Measurements from ENCODE around the gene LHB. TPM values are rescaled to one million over a fixed set of nuclear protein-coding genes. Genes with fewer than 3 reads are reported as not detected.

LHB gene
- total RNA-seq, 2 experiments from 2014 or later: not detected

DNA sequence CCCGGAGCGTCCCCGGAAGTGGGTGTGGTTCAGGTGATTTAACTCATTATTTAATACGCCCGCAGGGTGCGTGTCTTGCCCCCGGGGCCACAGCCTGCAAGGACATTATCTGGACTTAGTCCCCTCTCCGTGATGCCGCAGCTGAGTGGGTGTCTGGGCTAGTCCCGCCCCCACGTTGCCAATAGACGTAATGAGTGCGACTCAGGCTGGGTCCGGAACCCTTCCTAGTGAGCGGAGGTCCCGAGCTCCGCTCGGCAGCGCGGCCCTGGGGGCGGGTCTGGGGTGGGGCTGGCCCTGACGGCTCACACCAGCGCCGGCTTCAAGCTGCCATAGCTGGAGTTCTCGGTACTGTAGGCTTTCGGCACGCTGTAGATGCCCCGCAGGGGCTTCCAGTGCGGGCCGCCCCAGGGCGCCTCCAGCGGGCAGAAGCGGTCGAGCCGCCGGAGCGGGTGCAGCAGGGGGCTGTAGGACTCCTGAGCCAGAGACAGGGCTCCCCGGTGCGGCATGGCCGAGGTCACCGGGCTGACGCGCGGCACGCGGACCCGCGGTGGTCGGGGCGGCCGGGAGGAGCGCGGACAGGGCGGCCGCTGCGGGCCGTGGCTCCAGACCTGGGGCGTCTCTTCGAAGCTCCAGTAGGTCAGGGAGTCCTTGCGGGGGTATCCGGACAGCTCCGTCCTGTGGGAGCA, 918 bp upstream of the LHB start:
- Mint-ChIP-seq H3K27me3 (ENCODE audit: low read depth) (peaks cover 8% of the 10 kb centered on the region), H3K4me1 (ENCODE audit: low read depth) (peaks cover 27% of the 10 kb centered on the region), H3K27ac (no peak overlapping the region), H3K9me3 (no peaks in the 10 kb centered on the region), H3K36me3 (ENCODE audit: low read depth) (peaks cover 3% of the 10 kb centered on the region), H3K4me3 (peak overlapping the region; percentile 74)
- CTCF ChIA-PET: interaction anchor here (0.9 to 4.8 kb wide), 5 partner anchors 12 to 24 kb away, joined by 3 to 22 read pairs (median 4); partner anchors contain the start of genes CGB2, GYS1 and RUVBL2
- peak; percentile 64 for DNase-seq
- intact Hi-C loops (cut with micrococcal nuclease): loop anchor here (2.0 kb wide), 1 partner anchor 25 kb away; the partner anchor contains the start of genes GYS1 and RUVBL2

GRCh38 chr19:49016067-49016839, 638 bp downstream of the LHB start:
- intact Hi-C loops (cut with micrococcal nuclease): no loop called here
- Mint-ChIP-seq H3K27me3 (ENCODE audit: low read depth) (peaks cover 8% of the 10 kb centered on the region), H3K36me3 (ENCODE audit: low read depth) (peaks cover 8% of the 10 kb centered on the region), H3K9me3 (no peaks in the 10 kb centered on the region), H3K4me3 (no peak overlapping the region), H3K4me1 (ENCODE audit: low read depth) (peaks cover 27% of the 10 kb centered on the region), H3K27ac (no peak overlapping the region)
- no peak for DNase-seq
- CTCF ChIA-PET: interaction anchor here (0.6 to 0.7 kb wide), 2 partner anchors 209 to 233 kb away, joined by 3 read pairs; no protein-coding TSS in a partner anchor

GRCh38 chr19:49014870-49015255, 2.0 kb downstream of the LHB start:
- Mint-ChIP-seq H3K9me3 (no peaks in the 10 kb centered on the region), H3K27me3 (ENCODE audit: low read depth) (peaks cover 8% of the 10 kb centered on the region), H3K4me3 (no peak overlapping the region), H3K36me3 (ENCODE audit: low read depth) (peaks cover 13% of the 10 kb centered on the region), H3K27ac (no peak overlapping the region), H3K4me1 (ENCODE audit: low read depth) (peaks cover 19% of the 10 kb centered on the region)
- DNase-seq: no peak
- intact Hi-C loops (cut with micrococcal nuclease): no loop called here
- CTCF ChIA-PET: no interaction called here

DNA sequence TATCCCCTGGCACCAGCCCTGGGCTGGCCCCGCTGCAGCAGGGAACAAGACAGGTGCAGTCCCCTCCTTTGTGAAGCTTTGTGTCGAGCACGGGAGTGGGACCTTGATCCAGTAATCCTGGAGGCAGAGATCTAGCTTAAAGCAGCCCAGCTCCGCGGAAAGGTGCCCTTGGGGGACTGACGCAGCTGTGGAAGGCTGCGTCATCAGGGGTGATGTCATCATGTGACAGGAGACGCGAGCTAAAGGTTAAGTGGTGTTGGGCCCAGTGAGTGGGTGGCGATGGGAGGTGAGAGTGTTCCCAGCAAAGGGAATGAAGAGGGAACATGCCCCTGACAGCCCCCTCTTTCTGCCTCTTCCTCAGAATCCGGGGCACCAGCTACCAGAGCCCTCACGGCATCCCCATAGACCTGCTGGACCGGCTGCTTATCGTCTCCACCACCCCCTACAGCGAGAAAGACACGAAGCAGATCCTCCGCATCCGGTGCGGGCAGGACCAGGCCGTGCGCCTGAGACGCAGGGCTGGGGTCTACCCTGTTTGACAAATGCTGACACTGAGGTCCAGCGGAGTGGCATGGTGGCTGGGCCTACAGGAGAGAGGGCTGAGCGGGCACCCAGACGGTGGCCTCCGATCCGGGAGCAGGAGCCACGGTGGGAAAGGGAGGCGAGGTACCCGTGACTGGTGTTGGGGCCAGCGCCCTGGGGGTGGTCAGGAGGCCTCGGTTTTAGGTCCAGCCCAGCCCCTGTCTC, 2.6 kb downstream of the LHB start:
- Mint-ChIP-seq H3K4me3 (no peak overlapping the region), H3K27me3 (ENCODE audit: low read depth) (peaks cover 7% of the 10 kb centered on the region), H3K9me3 (no peaks in the 10 kb centered on the region), H3K27ac (no peak overlapping the region), H3K4me1 (ENCODE audit: low read depth) (peaks cover 17% of the 10 kb centered on the region), H3K36me3 (ENCODE audit: low read depth) (peaks cover 17% of the 10 kb centered on the region)
- CTCF ChIA-PET: interaction anchor here (0.7 to 2.2 kb wide), 3 partner anchors 11 to 16 kb away, joined by 3 to 12 read pairs (median 6); no protein-coding TSS in a partner anchor
- intact Hi-C loops (cut with micrococcal nuclease): no loop called here
- DNase-seq: no peak

DNA sequence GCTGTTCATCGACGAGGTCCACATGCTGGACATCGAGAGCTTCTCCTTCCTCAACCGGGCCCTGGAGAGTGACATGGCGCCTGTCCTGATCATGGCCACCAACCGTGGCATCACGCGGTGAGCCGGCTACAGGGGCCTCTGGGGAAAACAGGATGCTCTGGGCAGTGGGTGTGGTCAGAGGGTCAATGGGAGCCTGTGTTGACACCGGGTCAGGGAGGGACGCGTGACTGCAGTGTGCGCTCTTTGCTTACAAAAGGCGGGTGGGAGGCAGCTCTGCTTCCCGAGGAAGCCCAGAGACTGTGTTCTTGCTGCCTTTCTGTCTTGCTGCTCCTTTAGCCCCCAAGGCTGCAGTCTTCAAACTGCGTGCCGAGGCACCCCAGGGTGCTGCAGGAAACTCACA, 5.7 kb downstream of the LHB start:
- CTCF ChIA-PET: no interaction called here
- intact Hi-C loops (cut with micrococcal nuclease): no loop called here
- Mint-ChIP-seq H3K36me3 (ENCODE audit: low read depth) (peaks cover 22% of the 10 kb centered on the region), H3K27me3 (ENCODE audit: low read depth) (no peaks in the 10 kb centered on the region), H3K27ac (no peak overlapping the region), H3K4me3 (no peak overlapping the region), H3K9me3 (no peaks in the 10 kb centered on the region), H3K4me1 (ENCODE audit: low read depth) (no peaks in the 10 kb centered on the region)
- no peak for DNase-seq

- intact Hi-C loops (cut with micrococcal nuclease): no loop called here
- CTCF ChIA-PET: no interaction called here
- H3K27me3 Mint-ChIP-seq (ENCODE audit: low read depth): no peaks in the 10 kb centered on the region
- H3K9me3 Mint-ChIP-seq: no peaks in the 10 kb centered on the region
- no peak overlapping the region for H3K4me3 Mint-ChIP-seq
- H3K4me1 Mint-ChIP-seq (ENCODE audit: low read depth): no peaks in the 10 kb centered on the region
- H3K27ac Mint-ChIP-seq: no peak overlapping the region
- DNase-seq: no peak
- H3K36me3 Mint-ChIP-seq (ENCODE audit: low read depth): peaks cover 19% of the 10 kb centered on the region
Observed at GRCh38 chr19:49010453-49010852, 6.4 kb downstream of the LHB start.

DNA sequence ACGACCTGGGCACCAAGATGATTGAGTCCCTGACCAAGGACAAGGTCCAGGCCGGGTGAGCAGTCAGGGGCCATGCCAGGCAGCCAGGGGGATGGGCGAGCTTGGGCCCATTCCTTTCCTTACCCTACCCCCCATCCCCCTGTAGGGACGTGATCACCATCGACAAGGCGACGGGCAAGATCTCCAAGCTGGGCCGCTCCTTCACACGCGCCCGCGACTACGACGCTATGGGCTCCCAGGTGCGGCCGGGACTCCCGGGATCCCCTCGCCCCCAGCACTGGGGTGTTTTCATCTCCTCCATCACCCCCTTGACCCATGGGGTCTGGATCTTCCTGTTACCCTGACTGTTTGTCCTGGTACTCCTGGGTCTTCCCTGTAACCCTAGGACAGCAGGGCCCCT, 7.1 kb downstream of the LHB start:
- no peaks in the 10 kb centered on the region for H3K27me3 Mint-ChIP-seq (ENCODE audit: low read depth)
- CTCF ChIA-PET: no interaction called here
- H3K4me1 Mint-ChIP-seq (ENCODE audit: low read depth): no peaks in the 10 kb centered on the region
- peaks cover 22% of the 10 kb centered on the region for H3K36me3 Mint-ChIP-seq (ENCODE audit: low read depth)
- no peak overlapping the region for H3K4me3 Mint-ChIP-seq
- intact Hi-C loops (cut with micrococcal nuclease): no loop called here
- H3K9me3 Mint-ChIP-seq: no peaks in the 10 kb centered on the region
- no peak for DNase-seq
- no peak overlapping the region for H3K27ac Mint-ChIP-seq

DNA sequence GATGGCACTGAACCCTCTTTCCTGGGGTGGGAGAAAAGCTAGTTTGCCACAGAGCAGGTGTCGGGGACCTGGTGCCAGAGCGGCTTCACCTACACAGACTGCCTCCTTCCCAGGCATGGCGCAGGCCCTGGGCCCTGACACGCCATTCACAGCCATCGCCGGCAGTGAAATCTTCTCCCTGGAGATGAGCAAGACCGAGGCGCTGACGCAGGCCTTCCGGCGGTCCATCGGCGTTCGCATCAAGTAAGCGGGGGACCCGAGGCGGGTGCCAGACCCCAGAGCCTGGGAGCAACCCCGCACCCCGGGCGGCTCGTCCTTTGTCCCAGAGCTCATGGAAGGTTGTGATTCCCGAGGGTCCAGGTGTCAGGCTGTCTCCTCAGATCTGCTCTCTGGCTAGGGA, 10.0 kb downstream of the LHB start:
- Mint-ChIP-seq H3K4me1 (ENCODE audit: low read depth) (no peaks in the 10 kb centered on the region), H3K27me3 (ENCODE audit: low read depth) (no peaks in the 10 kb centered on the region), H3K36me3 (ENCODE audit: low read depth) (peaks cover 36% of the 10 kb centered on the region), H3K9me3 (no peaks in the 10 kb centered on the region), H3K27ac (no peak overlapping the region), H3K4me3 (no peak overlapping the region)
- intact Hi-C loops (cut with micrococcal nuclease): no loop called here
- no peak for DNase-seq
- CTCF ChIA-PET: no interaction called here

DNA sequence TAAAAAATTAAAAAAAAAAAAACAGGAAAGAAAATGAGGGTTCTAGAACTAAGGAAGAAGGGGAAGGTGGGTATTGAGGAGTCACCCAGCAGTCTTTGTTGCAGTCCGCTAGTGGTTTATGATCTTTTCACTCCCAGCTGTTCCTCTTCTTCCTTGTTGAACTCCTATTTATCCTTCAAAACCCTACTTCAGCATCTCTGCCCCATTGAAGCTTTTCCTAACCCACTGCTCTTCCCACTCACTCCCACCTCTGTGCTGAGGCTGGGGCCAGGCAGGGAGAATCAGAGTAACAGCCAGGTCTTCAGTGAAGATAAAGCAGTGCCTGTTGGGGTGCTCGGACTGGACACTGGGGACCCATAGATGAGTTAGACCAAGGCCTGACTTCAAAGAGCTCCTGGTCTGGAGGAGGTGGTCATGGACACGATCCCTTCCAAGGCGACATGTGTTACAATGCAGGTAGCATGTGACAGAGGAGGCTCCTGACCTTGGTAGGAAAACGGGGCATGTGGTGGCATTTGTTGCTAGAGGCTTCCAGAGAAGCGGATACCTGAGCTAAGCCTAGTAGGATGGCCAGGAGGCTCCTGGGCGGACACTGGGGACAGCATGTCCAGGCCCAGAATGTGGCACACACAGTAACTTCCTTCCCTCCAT, 11.8 kb downstream of the LHB start:
- no peaks in the 10 kb centered on the region for H3K27me3 Mint-ChIP-seq (ENCODE audit: low read depth)
- CTCF ChIA-PET: interaction anchor here (1.3 kb wide), 1 partner anchor 13 kb away, joined by 3 read pairs; no protein-coding TSS in a partner anchor
- no peaks in the 10 kb centered on the region for H3K4me1 Mint-ChIP-seq (ENCODE audit: low read depth)
- H3K4me3 Mint-ChIP-seq: no peak overlapping the region
- peaks cover 33% of the 10 kb centered on the region for H3K36me3 Mint-ChIP-seq (ENCODE audit: low read depth)
- no peak for DNase-seq
- H3K27ac Mint-ChIP-seq: no peak overlapping the region
- intact Hi-C loops (cut with micrococcal nuclease): no loop called here
- no peaks in the 10 kb centered on the region for H3K9me3 Mint-ChIP-seq

DNA sequence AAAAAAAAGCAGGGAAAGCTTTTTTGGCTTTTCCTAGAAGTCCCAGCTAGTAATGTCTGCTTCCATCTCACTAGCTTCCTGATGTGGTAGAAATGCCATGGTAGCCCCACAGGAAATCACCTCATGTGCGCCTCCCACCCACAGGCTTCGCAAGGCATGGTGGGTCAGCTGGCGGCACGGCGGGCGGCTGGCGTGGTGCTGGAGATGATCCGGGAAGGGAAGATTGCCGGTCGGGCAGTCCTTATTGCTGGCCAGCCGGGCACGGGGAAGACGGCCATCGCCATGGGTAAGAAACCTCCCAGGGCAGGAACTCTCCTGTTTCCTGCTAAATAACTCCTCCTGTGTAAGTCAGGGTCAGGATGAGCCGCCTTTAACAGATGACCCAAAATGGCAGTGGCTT, 12.8 kb downstream of the LHB start:
- Mint-ChIP-seq H3K36me3 (ENCODE audit: low read depth) (peaks cover 33% of the 10 kb centered on the region), H3K27ac (no peak overlapping the region), H3K9me3 (no peaks in the 10 kb centered on the region), H3K27me3 (ENCODE audit: low read depth) (no peaks in the 10 kb centered on the region), H3K4me1 (ENCODE audit: low read depth) (peaks cover 6% of the 10 kb centered on the region), H3K4me3 (no peak overlapping the region)
- intact Hi-C loops (cut with micrococcal nuclease): no loop called here
- no peak for DNase-seq
- CTCF ChIA-PET: interaction anchor here (0.7 to 1.1 kb wide), 2 partner anchors 10 to 50 kb away, joined by 3 read pairs; partner anchors contain the start of gene BAX

DNA sequence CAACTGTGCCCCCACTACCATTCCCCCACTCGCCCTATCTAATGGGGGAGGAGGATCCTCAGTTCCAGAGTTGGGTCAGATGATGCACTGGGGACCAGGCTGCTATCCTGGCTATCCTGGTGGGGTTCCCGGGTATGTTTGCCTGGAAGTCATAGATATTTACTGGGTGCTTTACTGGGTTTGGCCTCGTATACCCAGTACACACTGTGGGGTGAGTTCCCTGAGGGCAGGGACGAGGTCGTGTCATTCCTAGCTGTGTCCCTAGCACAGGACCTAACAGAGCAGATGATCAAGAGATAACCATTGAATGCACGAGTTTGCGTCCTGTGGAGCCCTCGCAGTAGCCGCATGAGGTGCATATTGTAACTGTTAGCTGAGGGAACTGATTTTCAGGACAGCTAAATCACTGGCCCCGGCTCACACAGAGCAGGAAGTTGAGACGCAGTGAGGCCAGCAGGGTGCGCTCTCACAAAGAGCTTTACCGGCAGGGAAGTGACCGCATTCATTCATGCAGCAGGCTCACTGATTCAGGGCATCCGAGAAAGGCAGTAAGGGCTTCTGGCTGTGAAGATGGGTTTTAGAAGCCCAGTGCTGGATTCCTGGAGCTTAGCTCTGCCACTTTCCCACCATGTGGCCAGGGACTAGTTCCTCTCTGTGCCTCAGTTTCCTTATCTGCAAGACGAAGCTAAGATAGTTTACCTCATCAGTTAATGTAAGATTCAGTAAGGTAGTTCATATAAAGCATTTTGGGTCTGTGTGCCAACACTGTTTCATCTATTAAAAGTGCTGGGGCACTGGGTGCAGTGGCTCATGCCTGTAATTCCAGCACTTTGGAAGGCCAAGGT, 17.2 kb downstream of the LHB start:
- intact Hi-C loops (cut with micrococcal nuclease): loop anchor here (5.0 to 10.0 kb wide), 3 partner anchors 195 to 635 kb away; partner anchors contain the start of genes SYNGR4 and TMEM143

More for the DNA sequence above, 17.2 kb downstream of the LHB start:
- Mint-ChIP-seq H3K4me3 (no peak overlapping the region), H3K27me3 (ENCODE audit: low read depth) (no peaks in the 10 kb centered on the region), H3K36me3 (ENCODE audit: low read depth) (peaks cover 36% of the 10 kb centered on the region), H3K4me1 (ENCODE audit: low read depth) (peaks cover 22% of the 10 kb centered on the region), H3K27ac (no peak overlapping the region), H3K9me3 (no peaks in the 10 kb centered on the region)
- DNase-seq: peak; percentile 76
- CTCF ChIA-PET: interaction anchor here (0.5 to 2.3 kb wide), 20 partner anchors 13 to 321 kb away, joined by 3 to 8 read pairs (median 3); partner anchors contain the start of genes CGB2 and LHB

All from activated naive CD4-positive, alpha-beta T cell treated with anti-CD3 and anti-CD28 coated beads for 36 hours (primary cell).